ES-I3 (cell line): Measurements from ENCODE around the gene POLR3K.
A peak's percentile ranks its signal among the peaks of the same experiment; 100 is the strongest.

ENCODE experiments used
- H3K36me3 ChIP-seq: 2 replicates; pipeline ENCODE4 v1.6.1; 2013; ENCODE audit warnings: mild to moderate bottlenecking, low read length, control low read depth, moderate library complexity; ENCODE audit not compliant: insufficient read depth
- H3K4me1 ChIP-seq: 2 replicates; pipeline ENCODE4 v1.6.1; 2013; ENCODE audit warnings: mild to moderate bottlenecking, control low read depth, low read length; ENCODE audit not compliant: insufficient read depth
- H3K9ac ChIP-seq: 2 replicates; pipeline ENCODE4 v1.6.1; 2013; ENCODE audit warnings: low read depth, mild to moderate bottlenecking, low read length, moderate library complexity
- H3K9me3 ChIP-seq: 2 replicates; pipeline ENCODE4 v1.6.1; 2013; ENCODE audit warnings: mild to moderate bottlenecking, low read length, moderate library complexity; ENCODE audit not compliant: control insufficient read depth, insufficient read depth

The POLR3K gene

GRCh38 chr16:62968-63391, 9.6 kb upstream of the POLR3K start:
- peaks cover 9% of the 10 kb centered on the region for H3K36me3 ChIP-seq
- peaks cover 14% of the 10 kb centered on the region for H3K4me1 ChIP-seq
- H3K9ac ChIP-seq, result no peak overlapping the region
- H3K9me3 ChIP-seq, result no peaks in the 10 kb centered on the region

GRCh38 chr16:62283-62967, 9.0 kb upstream of the POLR3K start:
- no peak overlapping the region for H3K9ac ChIP-seq
- peaks cover 9% of the 10 kb centered on the region for H3K36me3 ChIP-seq
- H3K9me3 ChIP-seq, result no peaks in the 10 kb centered on the region

GRCh38 chr16:61879-62281, 8.5 kb upstream of the POLR3K start:
- Histone ChIP-seq H3K9me3 (no peaks in the 10 kb centered on the region), H3K36me3 (peaks cover 9% of the 10 kb centered on the region), H3K9ac (no peak overlapping the region), H3K4me1 (peaks cover 4% of the 10 kb centered on the region; the same call in 1 of the 2 replicates)

More at GRCh38 chr16:62283-62967, 9.0 kb upstream of the POLR3K start:
- peaks cover 9% of the 10 kb centered on the region for H3K4me1 ChIP-seq

GRCh38 chr16:60929-61878, 7.8 kb upstream of the POLR3K start:
- no peak overlapping the region for H3K9ac ChIP-seq
- H3K9me3 ChIP-seq, result no peaks in the 10 kb centered on the region
- H3K36me3 ChIP-seq, result peaks cover 9% of the 10 kb centered on the region
- peaks cover 3% of the 10 kb centered on the region; the same call in 1 of the 2 replicates for H3K4me1 ChIP-seq

- Histone ChIP-seq H3K9ac (no peak overlapping the region), H3K4me1 (no peaks in the 10 kb centered on the region), H3K36me3 (peaks cover 9% of the 10 kb centered on the region), H3K9me3 (no peaks in the 10 kb centered on the region)
These were observed 6.8 kb upstream of the POLR3K start for GRCh38 chr16:60166-60565.

GRCh38 chr16:59440-60059, 6.1 kb upstream of the POLR3K start:
- Histone ChIP-seq H3K9me3 (no peaks in the 10 kb centered on the region), H3K4me1 (no peaks in the 10 kb centered on the region), H3K9ac (no peak overlapping the region), H3K36me3 (peaks cover 9% of the 10 kb centered on the region)

- Histone ChIP-seq H3K9me3 (no peaks in the 10 kb centered on the region), H3K9ac (no peak overlapping the region), H3K36me3 (peaks cover 3% of the 10 kb centered on the region), H3K4me1 (no peaks in the 10 kb centered on the region)
These were observed 5.4 kb upstream of the POLR3K start for GRCh38 chr16:58491-59439.

- Histone ChIP-seq H3K9me3 (no peaks in the 10 kb centered on the region), H3K4me1 (no peaks in the 10 kb centered on the region), H3K36me3 (peaks cover 3% of the 10 kb centered on the region), H3K9ac (no peak overlapping the region)
These were observed 4.3 kb upstream of the POLR3K start for GRCh38 chr16:57711-58110.

GRCh38 chr16:56231-56927, 3.0 kb upstream of the POLR3K start:
- H3K9me3 ChIP-seq, result no peaks in the 10 kb centered on the region
- peaks cover 3% of the 10 kb centered on the region for H3K36me3 ChIP-seq
- H3K4me1 ChIP-seq, result no peaks in the 10 kb centered on the region
- no peak overlapping the region for H3K9ac ChIP-seq

- H3K36me3 ChIP-seq, result peaks cover 4% of the 10 kb centered on the region
- no peaks in the 10 kb centered on the region for H3K4me1 ChIP-seq
- H3K9ac ChIP-seq, result no peak overlapping the region
- H3K9me3 ChIP-seq, result no peaks in the 10 kb centered on the region
These were observed 2.2 kb upstream of the POLR3K start for GRCh38 chr16:55571-56136.

GRCh38 chr16:54237-54581, 801 bp upstream of the POLR3K start:
- H3K9me3 ChIP-seq, result no peaks in the 10 kb centered on the region
- peaks cover 7% of the 10 kb centered on the region for H3K36me3 ChIP-seq
- H3K9ac ChIP-seq, result peak overlapping the region; percentile 49; the same call in 1 of the 2 replicates
- H3K4me1 ChIP-seq, result no peaks in the 10 kb centered on the region

GRCh38 chr16:50769-51591, 2.4 kb downstream of the POLR3K start:
- no peak overlapping the region for H3K9ac ChIP-seq
- no peaks in the 10 kb centered on the region for H3K9me3 ChIP-seq
- H3K4me1 ChIP-seq, result no peaks in the 10 kb centered on the region
- peaks cover 15% of the 10 kb centered on the region for H3K36me3 ChIP-seq
